ENCODE measurements around the gene EMC6.

DNA sequence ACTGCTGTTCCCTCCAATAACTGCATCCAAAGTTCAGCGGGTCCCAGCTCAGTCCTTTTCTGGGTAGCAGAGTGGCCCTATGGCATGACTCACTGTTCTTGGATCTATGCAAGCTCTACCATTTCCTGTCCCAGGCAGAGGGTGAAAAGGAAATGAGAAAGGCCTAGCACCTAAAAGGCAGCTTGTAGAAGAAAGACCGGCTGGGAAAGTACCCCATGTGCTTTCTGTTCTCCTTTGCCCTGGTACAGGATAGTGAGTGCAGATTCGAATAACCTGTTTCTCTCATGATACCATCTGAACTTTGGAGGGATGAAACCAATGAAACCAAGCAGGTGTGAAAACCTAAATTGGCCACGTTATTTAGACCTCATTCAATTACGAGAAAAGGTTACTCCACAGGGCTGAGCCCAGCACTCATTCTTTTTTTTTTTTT lies 42.4 kb downstream of the EMC6 start:
- TF ChIP-seq, protein P1, sequence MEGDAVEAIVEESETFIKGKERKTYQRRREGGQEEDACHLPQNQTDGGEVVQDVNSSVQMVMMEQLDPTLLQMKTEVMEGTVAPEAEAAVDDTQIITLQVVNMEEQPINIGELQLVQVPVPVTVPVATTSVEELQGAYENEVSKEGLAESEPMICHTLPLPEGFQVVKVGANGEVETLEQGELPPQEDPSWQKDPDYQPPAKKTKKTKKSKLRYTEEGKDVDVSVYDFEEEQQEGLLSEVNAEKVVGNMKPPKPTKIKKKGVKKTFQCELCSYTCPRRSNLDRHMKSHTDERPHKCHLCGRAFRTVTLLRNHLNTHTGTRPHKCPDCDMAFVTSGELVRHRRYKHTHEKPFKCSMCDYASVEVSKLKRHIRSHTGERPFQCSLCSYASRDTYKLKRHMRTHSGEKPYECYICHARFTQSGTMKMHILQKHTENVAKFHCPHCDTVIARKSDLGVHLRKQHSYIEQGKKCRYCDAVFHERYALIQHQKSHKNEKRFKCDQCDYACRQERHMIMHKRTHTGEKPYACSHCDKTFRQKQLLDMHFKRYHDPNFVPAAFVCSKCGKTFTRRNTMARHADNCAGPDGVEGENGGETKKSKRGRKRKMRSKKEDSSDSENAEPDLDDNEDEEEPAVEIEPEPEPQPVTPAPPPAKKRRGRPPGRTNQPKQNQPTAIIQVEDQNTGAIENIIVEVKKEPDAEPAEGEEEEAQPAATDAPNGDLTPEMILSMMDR (IDR thresholded peaks at IDR 0.05), result no peak
- TF ChIP-seq POLR2A (IDR thresholded peaks at IDR 0.05) (no peak), EP300 (IDR thresholded peaks at IDR 0.05) (peak in 1 of 2 donors; percentile 14)
